BE2C (cell line): ENCODE results near the gene FN1.

ENCODE experiments used
- DNase-seq: peaks from one replicate; pipeline ENCODE4 v3.0.0-alpha.2; 2020
- H3K27me3 ChIP-seq: fragments of 250-450 bp; sonication (Bioruptor Pico); 2 replicates; pipeline ENCODE4 v1.5.1; 2020; ENCODE audit warnings: mild to moderate bottlenecking
- H3K36me3 ChIP-seq: fragments of 250-450 bp; sonication (Bioruptor Pico); 2 replicates; pipeline ENCODE4 v1.5.1; 2020; ENCODE audit warnings: mild to moderate bottlenecking
- H3K4me1 ChIP-seq: fragments of 250-450 bp; sonication (Bioruptor Pico); 2 replicates; pipeline ENCODE4 v1.5.1; 2020
- H3K4me3 ChIP-seq: 2 replicates; pipeline ENCODE4 v1.5.1; 2011; ENCODE audit warnings: low read depth, low read length
- H3K9me3 ChIP-seq: fragments of 250-450 bp; sonication (Bioruptor Pico); 2 replicates; pipeline ENCODE4 v1.5.1; 2020
- TF ChIP-seq, protein P1 (sequence below): IDR thresholded peaks from 2 replicates; pipeline ENCODE4 v1.5.1; 2012; ENCODE audit warnings: mild to moderate bottlenecking, low read depth, low read length

FN1 gene

DNA sequence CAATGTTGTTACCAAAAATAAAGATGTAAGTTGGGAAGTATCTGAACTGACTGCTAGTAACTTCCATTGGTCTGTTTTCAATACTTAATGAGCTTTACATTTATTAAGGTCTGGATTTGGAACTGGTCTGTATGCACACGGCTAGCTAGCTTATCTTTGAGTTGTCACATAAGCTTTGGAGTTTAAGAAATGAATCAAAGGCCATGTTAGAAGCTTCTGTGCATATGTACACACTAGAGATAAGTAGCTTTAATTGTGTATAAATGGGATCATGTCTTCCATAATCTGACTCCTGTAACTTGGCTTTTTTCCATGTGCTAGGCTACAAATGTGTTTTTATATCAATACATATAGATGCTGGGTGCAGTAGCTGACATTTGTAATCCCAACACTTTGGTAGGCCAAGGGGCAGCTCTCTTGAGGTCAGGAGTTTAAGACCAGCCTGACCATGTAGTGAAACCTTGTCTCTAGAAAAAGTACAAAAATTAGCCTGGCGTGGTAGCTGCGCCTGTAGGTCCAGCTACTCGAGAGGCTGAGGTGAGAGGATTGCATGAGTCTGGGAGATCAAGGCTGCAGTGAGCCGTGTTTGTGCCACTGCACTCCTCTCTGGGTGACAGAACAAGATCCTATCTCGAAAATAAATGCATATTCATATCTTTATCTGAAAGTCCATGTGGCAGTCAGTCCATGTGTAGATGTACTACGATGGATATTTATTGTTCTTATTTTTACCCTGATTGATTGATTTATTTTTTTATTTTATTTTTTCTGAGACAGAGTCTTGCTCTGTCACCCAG is 96.8 kb downstream of the FN1 start:
- no peaks in the 10 kb centered on the region for H3K9me3 ChIP-seq
- H3K36me3 ChIP-seq, result peaks cover 66% of the 10 kb centered on the region
- H3K27me3 ChIP-seq, result no peaks in the 10 kb centered on the region
- 0 out of 2 replicates have a peak, but pooled peaks cover 7% of the 10 kb centered on the region for H3K4me1 ChIP-seq
- TF ChIP-seq, protein P1, sequence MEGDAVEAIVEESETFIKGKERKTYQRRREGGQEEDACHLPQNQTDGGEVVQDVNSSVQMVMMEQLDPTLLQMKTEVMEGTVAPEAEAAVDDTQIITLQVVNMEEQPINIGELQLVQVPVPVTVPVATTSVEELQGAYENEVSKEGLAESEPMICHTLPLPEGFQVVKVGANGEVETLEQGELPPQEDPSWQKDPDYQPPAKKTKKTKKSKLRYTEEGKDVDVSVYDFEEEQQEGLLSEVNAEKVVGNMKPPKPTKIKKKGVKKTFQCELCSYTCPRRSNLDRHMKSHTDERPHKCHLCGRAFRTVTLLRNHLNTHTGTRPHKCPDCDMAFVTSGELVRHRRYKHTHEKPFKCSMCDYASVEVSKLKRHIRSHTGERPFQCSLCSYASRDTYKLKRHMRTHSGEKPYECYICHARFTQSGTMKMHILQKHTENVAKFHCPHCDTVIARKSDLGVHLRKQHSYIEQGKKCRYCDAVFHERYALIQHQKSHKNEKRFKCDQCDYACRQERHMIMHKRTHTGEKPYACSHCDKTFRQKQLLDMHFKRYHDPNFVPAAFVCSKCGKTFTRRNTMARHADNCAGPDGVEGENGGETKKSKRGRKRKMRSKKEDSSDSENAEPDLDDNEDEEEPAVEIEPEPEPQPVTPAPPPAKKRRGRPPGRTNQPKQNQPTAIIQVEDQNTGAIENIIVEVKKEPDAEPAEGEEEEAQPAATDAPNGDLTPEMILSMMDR, result no peak
- no peak overlapping the region for H3K4me3 ChIP-seq
- DNase-seq, result peak; percentile 33

DNA sequence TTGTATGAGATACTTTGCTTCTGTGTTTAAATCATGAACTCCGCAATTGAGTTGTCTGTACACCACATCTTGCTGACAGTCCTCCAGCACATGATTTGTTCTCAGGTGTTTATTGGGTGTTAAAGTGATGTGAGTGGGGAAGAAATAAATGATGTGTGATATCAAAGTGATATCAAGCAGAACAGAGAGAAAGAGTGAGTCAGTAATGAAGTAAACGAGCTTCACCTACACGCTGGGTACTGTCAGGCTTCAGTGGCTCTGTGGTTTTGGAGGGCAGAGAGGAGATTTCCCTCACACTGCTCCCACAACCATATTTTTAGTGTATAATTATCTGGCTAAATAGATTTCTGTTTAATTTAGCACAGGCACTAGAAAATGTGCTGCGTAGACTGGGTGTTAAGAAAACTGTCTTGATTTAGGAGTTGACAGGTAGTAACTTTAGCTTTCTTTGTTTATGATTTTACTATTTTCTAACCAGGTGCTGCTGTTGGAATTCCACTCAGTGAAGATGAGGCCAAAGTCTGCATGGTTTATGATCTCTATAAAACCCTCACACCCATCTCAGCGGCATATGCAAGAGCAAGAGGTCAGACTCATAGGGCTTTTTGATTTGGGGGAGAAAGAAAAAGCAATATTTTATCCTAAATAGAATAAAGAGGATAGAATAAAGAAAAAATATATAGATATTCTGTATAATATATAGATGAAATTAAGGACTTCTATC is 102.8 kb downstream of the FN1 start:
- peaks cover 57% of the 10 kb centered on the region for H3K36me3 ChIP-seq
- no peaks in the 10 kb centered on the region for H3K4me1 ChIP-seq
- no peaks in the 10 kb centered on the region for H3K27me3 ChIP-seq
- DNase-seq, result no peak
- no peaks in the 10 kb centered on the region for H3K9me3 ChIP-seq
- TF ChIP-seq, protein P1, result no peak
- no peak overlapping the region for H3K4me3 ChIP-seq

DNA sequence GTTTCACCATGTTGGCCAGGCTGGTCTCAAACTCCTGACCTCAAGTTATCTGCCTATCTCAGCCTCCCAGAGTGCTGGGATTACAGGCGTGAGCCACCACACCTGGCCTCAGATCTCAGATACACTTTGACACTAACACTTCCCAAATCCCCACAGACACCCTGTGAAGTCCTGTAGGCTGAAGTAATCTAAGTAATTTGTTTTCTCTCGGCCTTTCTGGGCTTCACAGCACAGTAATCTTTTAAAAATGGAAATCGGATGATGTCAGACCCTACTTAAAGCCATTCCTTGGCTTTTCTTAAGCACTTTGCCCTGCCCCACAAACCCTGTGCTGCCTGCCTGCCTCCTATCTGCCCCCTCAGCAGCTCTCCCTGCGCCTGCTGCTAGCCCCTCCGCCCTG is 107.8 kb downstream of the FN1 start:
- Histone ChIP-seq H3K9me3 (no peaks in the 10 kb centered on the region), H3K4me1 (no peaks in the 10 kb centered on the region), H3K27me3 (no peaks in the 10 kb centered on the region), H3K4me3 (no peak overlapping the region), H3K36me3 (peaks cover 68% of the 10 kb centered on the region)
- no peak for DNase-seq
- TF ChIP-seq, protein P1, result no peak

DNA sequence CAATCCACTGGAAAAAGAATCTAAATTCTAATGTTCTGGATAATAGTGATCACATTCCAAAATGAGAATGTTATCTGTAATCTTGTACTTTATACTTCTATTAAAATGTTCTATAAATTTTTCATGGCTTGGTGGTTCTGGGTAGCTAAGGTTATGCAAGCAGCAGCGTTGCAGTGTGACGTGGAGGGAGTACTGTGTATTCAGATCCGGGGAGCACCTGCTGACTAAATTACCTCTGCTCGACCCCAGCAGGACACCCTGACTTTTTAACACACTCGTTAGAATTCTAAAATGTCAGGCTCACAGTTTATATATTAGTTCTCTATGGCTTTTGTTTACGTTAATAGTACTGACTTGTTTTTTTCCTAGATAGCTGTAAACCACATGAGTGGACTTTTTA is 111.1 kb downstream of the FN1 start:
- peaks cover 75% of the 10 kb centered on the region for H3K36me3 ChIP-seq
- TF ChIP-seq, protein P1, result no peak

DNA sequence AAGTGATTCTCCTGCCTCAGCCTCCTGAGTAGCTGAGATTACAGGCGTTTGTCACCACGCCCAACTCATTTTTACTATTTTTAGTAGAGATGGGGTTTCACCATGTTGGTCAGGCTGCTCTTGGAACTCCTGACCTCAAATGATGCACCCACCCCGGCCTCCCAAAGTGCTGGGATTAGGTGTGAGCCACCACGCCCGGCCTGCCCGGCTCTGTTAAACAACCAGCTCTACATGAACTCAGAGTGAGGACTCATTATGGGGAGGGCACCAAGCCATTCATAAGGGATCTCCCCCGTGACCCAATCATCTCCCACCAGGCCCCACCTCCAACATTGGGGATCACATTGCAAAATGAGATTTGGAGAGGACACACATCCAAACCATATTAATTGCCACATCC is 115.2 kb downstream of the FN1 start:
- TF ChIP-seq, protein P1, result no peak
- Histone ChIP-seq H3K36me3 (peaks cover 76% of the 10 kb centered on the region), H3K9me3 (no peaks in the 10 kb centered on the region), H3K4me1 (no peaks in the 10 kb centered on the region), H3K4me3 (no peak overlapping the region), H3K27me3 (no peaks in the 10 kb centered on the region; the same call in 1 of the 2 replicates)
- DNase-seq, result no peak

More for the DNA sequence above, 111.1 kb downstream of the FN1 start:
- H3K27me3 ChIP-seq, result no peaks in the 10 kb centered on the region; the same call in 1 of the 2 replicates
- no peak for DNase-seq
- H3K4me1 ChIP-seq, result no peaks in the 10 kb centered on the region
- H3K9me3 ChIP-seq, result no peaks in the 10 kb centered on the region
- H3K4me3 ChIP-seq, result no peak overlapping the region

DNA sequence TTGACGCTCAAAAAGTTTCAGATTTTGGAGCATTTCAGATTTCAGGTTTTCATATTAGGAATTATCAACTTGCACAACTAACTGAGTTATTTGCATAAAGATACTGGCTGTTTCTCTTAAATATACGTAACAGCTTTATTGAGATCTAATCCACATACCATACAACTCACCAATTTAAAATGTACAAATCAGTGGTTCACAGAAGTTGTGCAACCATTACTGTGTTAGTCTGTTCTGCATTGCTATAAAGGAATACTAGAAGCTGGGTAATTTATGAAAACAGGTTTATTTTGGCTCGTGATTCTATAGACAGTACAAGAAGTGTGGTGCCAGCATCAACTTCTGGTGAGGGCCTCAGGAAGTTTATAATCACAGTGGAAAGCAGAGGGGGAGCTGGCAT is 115.8 kb downstream of the FN1 start:
- TF ChIP-seq, protein P1, result no peak
- Histone ChIP-seq H3K27me3 (no peaks in the 10 kb centered on the region; the same call in 1 of the 2 replicates), H3K4me3 (no peak overlapping the region), H3K4me1 (no peaks in the 10 kb centered on the region), H3K9me3 (no peaks in the 10 kb centered on the region), H3K36me3 (peaks cover 77% of the 10 kb centered on the region)
- DNase-seq, result no peak
